ENCODE measurements around the gene VARS1. TPM values are rescaled to one million over a fixed set of nuclear protein-coding genes. Genes with fewer than 3 reads are reported as not detected.

VARS1 gene
- total and polyA plus RNA-seq, 2 donors from 2014 or later: 30.3 to 79.0 TPM

DNA sequence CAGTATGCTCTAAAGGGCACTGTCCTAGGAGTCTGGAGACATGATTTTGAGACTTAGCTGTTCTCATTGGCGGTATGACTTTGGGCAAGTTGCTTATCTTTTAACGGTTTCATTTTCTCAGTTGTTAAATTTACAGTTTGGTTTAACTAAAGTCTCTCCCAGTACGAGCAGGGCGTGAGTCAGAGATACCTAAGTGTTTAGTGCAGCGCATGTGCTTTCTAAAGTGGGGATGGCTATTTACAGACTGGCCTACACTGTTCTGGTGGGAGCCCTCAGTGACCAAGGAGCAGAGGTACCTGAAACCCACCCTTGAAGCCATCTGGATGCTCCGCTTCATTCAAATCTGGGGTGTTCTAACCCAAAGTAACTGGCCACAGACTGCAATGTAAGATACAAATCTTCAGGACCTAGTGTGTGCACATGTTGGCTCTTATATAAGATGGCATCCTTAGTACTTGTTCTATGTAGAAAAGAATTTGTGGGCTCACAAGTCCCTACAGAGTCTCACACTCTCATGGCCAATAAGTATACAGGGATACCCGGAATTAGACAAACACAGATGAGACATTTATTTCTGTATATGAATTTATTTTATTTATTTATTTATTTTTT is 45.0 kb downstream of the VARS1 start:
- no peak overlapping the region for H3K4me3 ChIP-seq (ENCODE audit: low read length in 3 of 3)
- no peaks in the 10 kb centered on the region for H3K27me3 ChIP-seq (ENCODE audit: control insufficient read depth, insufficient read depth, low read length)
- no peak overlapping the region for H3K9ac ChIP-seq (ENCODE audit: low read length in 3 of 3)
- DNase-seq (peak in 1 of 5 donors; percentile 2), FAIRE-seq (no peak)
- intact Hi-C loops (cut with DNase I): no loop called here
- H3K27ac ChIP-seq (ENCODE audit: low read depth in 2 of 2, low read length in 2 of 2): no peak overlapping the region
- no peaks in the 10 kb centered on the region for H3K4me1 ChIP-seq (ENCODE audit: control insufficient read depth in 2 of 3, insufficient read depth in 2 of 3, low read depth in 1 of 3, low read length in 3 of 3)
- TF ChIP-seq, protein P1, sequence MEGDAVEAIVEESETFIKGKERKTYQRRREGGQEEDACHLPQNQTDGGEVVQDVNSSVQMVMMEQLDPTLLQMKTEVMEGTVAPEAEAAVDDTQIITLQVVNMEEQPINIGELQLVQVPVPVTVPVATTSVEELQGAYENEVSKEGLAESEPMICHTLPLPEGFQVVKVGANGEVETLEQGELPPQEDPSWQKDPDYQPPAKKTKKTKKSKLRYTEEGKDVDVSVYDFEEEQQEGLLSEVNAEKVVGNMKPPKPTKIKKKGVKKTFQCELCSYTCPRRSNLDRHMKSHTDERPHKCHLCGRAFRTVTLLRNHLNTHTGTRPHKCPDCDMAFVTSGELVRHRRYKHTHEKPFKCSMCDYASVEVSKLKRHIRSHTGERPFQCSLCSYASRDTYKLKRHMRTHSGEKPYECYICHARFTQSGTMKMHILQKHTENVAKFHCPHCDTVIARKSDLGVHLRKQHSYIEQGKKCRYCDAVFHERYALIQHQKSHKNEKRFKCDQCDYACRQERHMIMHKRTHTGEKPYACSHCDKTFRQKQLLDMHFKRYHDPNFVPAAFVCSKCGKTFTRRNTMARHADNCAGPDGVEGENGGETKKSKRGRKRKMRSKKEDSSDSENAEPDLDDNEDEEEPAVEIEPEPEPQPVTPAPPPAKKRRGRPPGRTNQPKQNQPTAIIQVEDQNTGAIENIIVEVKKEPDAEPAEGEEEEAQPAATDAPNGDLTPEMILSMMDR (IDR thresholded peaks at IDR 0.05; ENCODE audit: borderline replicate concordance, extremely low read depth, insufficient read depth): no peak
- no peaks in the 10 kb centered on the region for H3K9me3 ChIP-seq (ENCODE audit: control insufficient read depth in 2 of 3, insufficient read depth in 1 of 3, low read length in 3 of 3)
- H3K36me3 ChIP-seq (ENCODE audit: control insufficient read depth in 2 of 3, insufficient read depth in 3 of 3, low read length in 3 of 3): peaks cover 0 to 3% (median 3%) of the 10 kb centered on the region in 3 donors

DNA sequence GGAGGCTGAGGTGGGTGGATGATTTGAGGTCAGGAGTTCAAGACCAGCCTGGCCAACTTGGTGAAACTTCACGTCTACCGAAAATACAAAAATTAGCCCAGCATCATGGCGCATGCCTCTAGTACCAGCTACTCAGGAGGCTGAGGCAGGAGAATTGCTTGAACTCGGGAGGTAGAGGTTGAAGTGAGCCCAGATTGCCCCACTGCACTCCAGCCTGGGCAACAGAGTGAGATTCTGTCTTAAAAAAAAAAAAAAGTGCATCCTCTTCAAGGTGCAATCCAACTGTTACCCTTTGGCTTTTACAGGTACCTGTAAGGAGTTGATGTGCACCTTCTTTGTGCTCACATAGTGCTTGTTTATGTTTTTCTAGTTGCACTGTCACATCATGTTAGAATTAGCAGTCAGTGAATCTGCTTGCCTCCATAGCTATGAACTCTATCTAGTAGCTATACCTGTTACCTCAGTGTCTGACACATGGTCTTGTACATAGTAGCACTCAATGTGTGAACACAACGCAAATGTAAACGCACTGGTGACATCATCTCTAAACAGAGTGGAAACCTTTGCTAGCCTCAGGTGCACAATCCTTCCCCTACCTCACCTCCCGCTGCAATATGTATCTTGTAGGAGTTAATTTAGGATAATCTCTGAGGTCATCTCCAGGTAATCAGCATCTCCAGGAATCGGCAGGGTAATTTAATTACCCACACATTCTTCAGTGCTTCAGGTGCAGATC is 46.1 kb downstream of the VARS1 start:
- Histone ChIP-seq H3K27me3 (ENCODE audit: control insufficient read depth, insufficient read depth, low read length) (no peaks in the 10 kb centered on the region), H3K27ac (ENCODE audit: low read depth in 2 of 2, low read length in 2 of 2) (no peak overlapping the region), H3K4me1 (ENCODE audit: control insufficient read depth in 2 of 3, insufficient read depth in 2 of 3, low read depth in 1 of 3, low read length in 3 of 3) (no peaks in the 10 kb centered on the region), H3K4me3 (ENCODE audit: low read length in 3 of 3) (no peak overlapping the region), H3K36me3 (ENCODE audit: control insufficient read depth in 2 of 3, insufficient read depth in 3 of 3, low read length in 3 of 3) (peaks cover 0 to 3% (median 3%) of the 10 kb centered on the region in 3 donors), H3K9me3 (ENCODE audit: control insufficient read depth in 2 of 3, insufficient read depth in 1 of 3, low read length in 3 of 3) (no peaks in the 10 kb centered on the region), H3K9ac (ENCODE audit: low read length in 3 of 3) (no peak overlapping the region)
- intact Hi-C loops (cut with DNase I): no loop called here
- TF ChIP-seq, protein P1 (IDR thresholded peaks at IDR 0.05; ENCODE audit: borderline replicate concordance, extremely low read depth, insufficient read depth): no peak
- no peak for FAIRE-seq
- DNase-seq: no peak

Other genes starting within 250 kb of the VARS1 start
Only the 30 nearest of the 42 such genes appear.
- gene PRRC2A, start 175.0 kb downstream of the VARS1 start, total RNA-seq: 159 TPM
- gene PRRC2A, start 175.0 kb downstream of the VARS1 start, polyA plus RNA-seq (ENCODE audit: insufficient read depth, low read depth, low replicate concordance): 84.6 TPM
- 232 TPM for gene BAG6, start 143.1 kb downstream of the VARS1 start, total RNA-seq
- gene BAG6, start 143.1 kb downstream of the VARS1 start, polyA plus RNA-seq (ENCODE audit: insufficient read depth, low read depth, low replicate concordance): 215 TPM
- gene APOM, start 139.9 kb downstream of the VARS1 start, total RNA-seq: 4.6 TPM
- 154 TPM for gene APOM, start 139.9 kb downstream of the VARS1 start, polyA plus RNA-seq (ENCODE audit: insufficient read depth, low read depth, low replicate concordance)
- 26.5 TPM for gene C6orf47, start 135.0 kb downstream of the VARS1 start, total RNA-seq
- 25.5 TPM for gene C6orf47, start 135.0 kb downstream of the VARS1 start, polyA plus RNA-seq (ENCODE audit: insufficient read depth, low read depth, low replicate concordance)
- gene GPANK1, start 130.8 kb downstream of the VARS1 start, total RNA-seq: 17.7 TPM
- gene GPANK1, start 130.8 kb downstream of the VARS1 start, polyA plus RNA-seq (ENCODE audit: insufficient read depth, low read depth, low replicate concordance): 28.6 TPM
- 130 TPM for gene CSNK2B, start 129.7 kb downstream of the VARS1 start, total RNA-seq
- gene CSNK2B, start 129.7 kb downstream of the VARS1 start, polyA plus RNA-seq (ENCODE audit: insufficient read depth, low read depth, low replicate concordance): 270 TPM
- 15.1 TPM for gene LY6G5B, start 125.8 kb downstream of the VARS1 start, total RNA-seq
- gene LY6G5B, start 125.8 kb downstream of the VARS1 start, polyA plus RNA-seq (ENCODE audit: insufficient read depth, low read depth, low replicate concordance): 2.5 TPM
- 2.5 TPM for gene LY6G5C, start 114.7 kb downstream of the VARS1 start, total RNA-seq
- 4.6 TPM for gene LY6G5C, start 114.7 kb downstream of the VARS1 start, polyA plus RNA-seq (ENCODE audit: insufficient read depth, low read depth, low replicate concordance)
- gene ABHD16A, start 92.4 kb downstream of the VARS1 start, total RNA-seq: 48.7 TPM
- 50.2 TPM for gene ABHD16A, start 92.4 kb downstream of the VARS1 start, polyA plus RNA-seq (ENCODE audit: insufficient read depth, low read depth, low replicate concordance)
- gene LY6G6F, start 88.9 kb downstream of the VARS1 start, total RNA-seq: not detected
- gene LY6G6F, start 88.9 kb downstream of the VARS1 start, polyA plus RNA-seq (ENCODE audit: insufficient read depth, low read depth, low replicate concordance): not detected
- gene LY6G6D, start 80.4 kb downstream of the VARS1 start, total RNA-seq: not detected
- not detected for gene LY6G6D, start 80.4 kb downstream of the VARS1 start, polyA plus RNA-seq (ENCODE audit: insufficient read depth, low read depth, low replicate concordance)
- gene LY6G6C, start 74.0 kb downstream of the VARS1 start, total RNA-seq: not detected
- gene LY6G6C, start 74.0 kb downstream of the VARS1 start, polyA plus RNA-seq (ENCODE audit: insufficient read depth, low read depth, low replicate concordance): not detected
- gene MPIG6B, start 72.4 kb downstream of the VARS1 start, total RNA-seq: 0.60 TPM
- not detected for gene MPIG6B, start 72.4 kb downstream of the VARS1 start, polyA plus RNA-seq (ENCODE audit: insufficient read depth, low read depth, low replicate concordance)
- gene DDAH2, start 66.5 kb downstream of the VARS1 start, total RNA-seq: 98.9 TPM
- 147 TPM for gene DDAH2, start 66.5 kb downstream of the VARS1 start, polyA plus RNA-seq (ENCODE audit: insufficient read depth, low read depth, low replicate concordance)
- 456 TPM for gene CLIC1, start 59.2 kb downstream of the VARS1 start, total RNA-seq
- gene CLIC1, start 59.2 kb downstream of the VARS1 start, polyA plus RNA-seq (ENCODE audit: insufficient read depth, low read depth, low replicate concordance): 489 TPM
- 23.7 TPM for gene MSH5, start 55.7 kb downstream of the VARS1 start, total RNA-seq
- 14.4 TPM for gene MSH5, start 55.7 kb downstream of the VARS1 start, polyA plus RNA-seq (ENCODE audit: insufficient read depth, low read depth, low replicate concordance)
- gene SAPCD1, start 33.1 kb downstream of the VARS1 start, total RNA-seq: 6.5 TPM
- 6.8 TPM for gene SAPCD1, start 33.1 kb downstream of the VARS1 start, polyA plus RNA-seq (ENCODE audit: insufficient read depth, low read depth, low replicate concordance)
- 32.5 TPM for gene VWA7, start 18.4 kb downstream of the VARS1 start, total RNA-seq
- gene VWA7, start 18.4 kb downstream of the VARS1 start, polyA plus RNA-seq (ENCODE audit: insufficient read depth, low read depth, low replicate concordance): 10.2 TPM
- gene LSM2, start 11.2 kb upstream of the VARS1 start, total RNA-seq: 41.6 TPM
- gene LSM2, start 11.2 kb upstream of the VARS1 start, polyA plus RNA-seq (ENCODE audit: insufficient read depth, low read depth, low replicate concordance): 70.6 TPM
- 1.7 TPM for gene HSPA1L, start 19.5 kb upstream of the VARS1 start, total RNA-seq
- 2.3 TPM for gene HSPA1L, start 19.5 kb upstream of the VARS1 start, polyA plus RNA-seq (ENCODE audit: insufficient read depth, low read depth, low replicate concordance)
- 133 TPM for gene HSPA1A, start 19.8 kb upstream of the VARS1 start, total RNA-seq
- gene HSPA1A, start 19.8 kb upstream of the VARS1 start, polyA plus RNA-seq (ENCODE audit: insufficient read depth, low read depth, low replicate concordance): 209 TPM
- gene HSPA1B, start 32.0 kb upstream of the VARS1 start, total RNA-seq: 142 TPM
- 175 TPM for gene HSPA1B, start 32.0 kb upstream of the VARS1 start, polyA plus RNA-seq (ENCODE audit: insufficient read depth, low read depth, low replicate concordance)
- 66.9 TPM for gene NEU1, start 67.1 kb upstream of the VARS1 start, total RNA-seq
- 131 TPM for gene NEU1, start 67.1 kb upstream of the VARS1 start, polyA plus RNA-seq (ENCODE audit: insufficient read depth, low read depth, low replicate concordance)
- gene SLC44A4, start 83.2 kb upstream of the VARS1 start, total RNA-seq: 137 TPM
- gene SLC44A4, start 83.2 kb upstream of the VARS1 start, polyA plus RNA-seq (ENCODE audit: insufficient read depth, low read depth, low replicate concordance): 37.4 TPM
- gene EHMT2, start 101.9 kb upstream of the VARS1 start, total RNA-seq: 40.5 TPM
- gene EHMT2, start 101.9 kb upstream of the VARS1 start, polyA plus RNA-seq (ENCODE audit: insufficient read depth, low read depth, low replicate concordance): 35.3 TPM
- gene ZBTB12, start 106.3 kb upstream of the VARS1 start, total RNA-seq: 3.4 TPM
- gene ZBTB12, start 106.3 kb upstream of the VARS1 start, polyA plus RNA-seq (ENCODE audit: insufficient read depth, low read depth, low replicate concordance): 2.5 TPM
- 38.7 TPM for gene C2, start 132.0 kb upstream of the VARS1 start, total RNA-seq
- 84.0 TPM for gene C2, start 132.0 kb upstream of the VARS1 start, polyA plus RNA-seq (ENCODE audit: insufficient read depth, low read depth, low replicate concordance)
- gene CFB, start 150.3 kb upstream of the VARS1 start, total RNA-seq: 200 TPM
- gene CFB, start 150.3 kb upstream of the VARS1 start, polyA plus RNA-seq (ENCODE audit: insufficient read depth, low read depth, low replicate concordance): 154 TPM
- 62.0 TPM for gene NELFE, start 163.2 kb upstream of the VARS1 start, total RNA-seq
- 83.0 TPM for gene NELFE, start 163.2 kb upstream of the VARS1 start, polyA plus RNA-seq (ENCODE audit: insufficient read depth, low read depth, low replicate concordance)
- 67.8 TPM for gene SKIC2, start 163.4 kb upstream of the VARS1 start, total RNA-seq
- gene SKIC2, start 163.4 kb upstream of the VARS1 start, polyA plus RNA-seq (ENCODE audit: insufficient read depth, low read depth, low replicate concordance): 55.0 TPM